ENCODE measurements around the gene CLPSL2. TPM values are rescaled to one million over a fixed set of nuclear protein-coding genes. Genes with fewer than 3 reads are reported as not detected.

The CLPSL2 gene
- total RNA-seq, 2 donors from 2014 or later = not detected

- no peaks in the 10 kb centered on the region for H3K9me3 ChIP-seq
- intact Hi-C loops (cut with DNase I) = loop anchor here (1.0 to 10.0 kb wide), 3 partner anchors 154 to 392 kb away; partner anchors contain the start of gene PPARD
- DNase-seq (ENCODE audit: low spot score) = no peak
- no peaks in the 10 kb centered on the region for H3K27me3 ChIP-seq (replicated peaks; ENCODE audit: insufficient read depth)
- TF ChIP-seq CTCF (IDR thresholded peaks at IDR 0.05) = no peak
- TF ChIP-seq POLR2A (IDR thresholded peaks at IDR 0.05) = no peak
- no peak for TF ChIP-seq POLR2AphosphoS5 (IDR thresholded peaks at IDR 0.05)
- H3K27ac ChIP-seq = peak within 1 kb of the TSS; percentile 99 to 100
- H3K4me3 ChIP-seq = no peak within 1 kb of the TSS
- peaks cover 22% of the 10 kb centered on the region for H3K4me1 ChIP-seq (replicated peaks)
- whole genome bisulfite sequencing = 92% methylated on average over 10 of the region's 10 CpGs
- no peaks in the 10 kb centered on the region for H3K36me3 ChIP-seq
Observed at GRCh38 chr6:35736982-35737412, 39.4 kb upstream of the CLPSL2 start, which contains the start of gene ARMC12. Gene ARMC12, plus strand, starts transcription at chr6:35737032. Its CDS starts 77 bp downstream, at chr6:35737109.

GRCh38 chr6:35737413-35738211, 38.8 kb upstream of the CLPSL2 start:
- WGBS = 55% methylated on average over 16 of the region's 16 CpGs
- peak; percentile 54 for DNase-seq (ENCODE audit: low spot score)
- Histone ChIP-seq H3K36me3 (no peaks in the 10 kb centered on the region), H3K27me3 (replicated peaks; ENCODE audit: insufficient read depth) (no peaks in the 10 kb centered on the region), H3K27ac (no peak overlapping the region), H3K4me1 (replicated peaks) (peaks cover 19% of the 10 kb centered on the region), H3K4me3 (no peak overlapping the region), H3K9me3 (no peaks in the 10 kb centered on the region)
- intact Hi-C loops (cut with DNase I) = loop anchor here (1.0 to 10.0 kb wide), 3 partner anchors 155 to 393 kb away; partner anchors contain the start of gene PPARD
- no peak for TF ChIP-seq POLR2A (IDR thresholded peaks at IDR 0.05)
- peak; percentile 77 for TF ChIP-seq POLR2AphosphoS5 (IDR thresholded peaks at IDR 0.05)
- TF ChIP-seq CTCF (IDR thresholded peaks at IDR 0.05) = peak; percentile 77 to 99 (median 92)

GRCh38 chr6:35739645-35740524, 36.5 kb upstream of the CLPSL2 start:
- Histone ChIP-seq H3K4me3 (no peak overlapping the region), H3K27me3 (replicated peaks; ENCODE audit: insufficient read depth) (no peaks in the 10 kb centered on the region), H3K27ac (no peak overlapping the region), H3K4me1 (replicated peaks) (peaks cover 2% of the 10 kb centered on the region), H3K9me3 (no peaks in the 10 kb centered on the region), H3K36me3 (no peaks in the 10 kb centered on the region)
- intact Hi-C loops (cut with DNase I) = loop anchor here (10.0 kb wide), 1 partner anchor 395 kb away; the partner anchor contains the start of gene PPARD
- no peak for DNase-seq (ENCODE audit: low spot score)
- WGBS = 66% methylated on average over 5 of the region's 5 CpGs
- TF ChIP-seq POLR2A (IDR thresholded peaks at IDR 0.05) (no peak), POLR2AphosphoS5 (IDR thresholded peaks at IDR 0.05) (no peak), CTCF (IDR thresholded peaks at IDR 0.05) (no peak)

- DNase-seq (ENCODE audit: low spot score) = no peak
- intact Hi-C loops (cut with DNase I) = no loop called here
- Histone ChIP-seq H3K36me3 (no peaks in the 10 kb centered on the region), H3K4me1 (replicated peaks) (no peaks in the 10 kb centered on the region), H3K9me3 (no peaks in the 10 kb centered on the region), H3K27ac (no peak overlapping the region), H3K27me3 (replicated peaks; ENCODE audit: insufficient read depth) (no peaks in the 10 kb centered on the region), H3K4me3 (no peak overlapping the region)
- TF ChIP-seq POLR2AphosphoS5 (IDR thresholded peaks at IDR 0.05) (no peak), POLR2A (IDR thresholded peaks at IDR 0.05) (no peak), CTCF (IDR thresholded peaks at IDR 0.05) (no peak)
- WGBS = 65% methylated on average over 8 of the region's 8 CpGs
Observed at GRCh38 chr6:35742842-35743241, 33.6 kb upstream of the CLPSL2 start.

Measured in prostate gland (tissue), 2 donors.